Activated T-cell treated with anti-CD3 and anti-CD28 coated beads, Interleukin-2, amount 50 U/mL, for 4 hours (primary cell): ENCODE results near the gene PEA15. TPM values are rescaled to one million over a fixed set of nuclear protein-coding genes. Genes with fewer than 3 reads are reported as not detected.

Experiments used
- ATAC-seq, 2 donors: fragments of 200-7000 bp; cut with Tn5 transposase; one replicate each; pipeline ENCODE4 v1.10.0; 2021
- DNase-seq: peaks from one replicate; pipeline ENCODE4 v3.0.0-alpha.2; 2020
- H3K27me3 Mint-ChIP-seq: one replicate; pipeline ENCODE4 v1.8.0; 2021; ENCODE audit warnings: low read depth, mixed read lengths
- H3K36me3 Mint-ChIP-seq: one replicate; pipeline ENCODE4 v1.8.0; 2022; ENCODE audit warnings: mixed read lengths; ENCODE audit not compliant: insufficient read depth
- H3K4me1 Mint-ChIP-seq: one replicate; pipeline ENCODE4 v1.8.0; 2021; ENCODE audit warnings: low read depth, mixed read lengths
- H3K4me3 Mint-ChIP-seq: one replicate; pipeline ENCODE4 v1.8.0; 2021; ENCODE audit warnings: mild to moderate bottlenecking, moderate library complexity, mixed read lengths
- H3K9me3 Mint-ChIP-seq: one replicate; pipeline ENCODE4 v1.8.0; 2021; ENCODE audit warnings: mixed read lengths
- total RNA-seq, 3 donors: library from RNA; stranded (reverse); gene quantifications; one replicate each; pipeline ENCODE4 v1.2.1, GENCODE V29; 2021

Gene PEA15
- total RNA-seq, 3 donors from 2014 or later: 83.2 to 99.6 (median 83.7) TPM

- H3K4me3 Mint-ChIP-seq: no peak overlapping the region
- no peak for DNase-seq
- H3K27me3 Mint-ChIP-seq: no peaks in the 10 kb centered on the region
- H3K4me1 Mint-ChIP-seq: no peaks in the 10 kb centered on the region
- H3K36me3 Mint-ChIP-seq: peaks cover 46% of the 10 kb centered on the region
- no peaks in the 10 kb centered on the region for H3K9me3 Mint-ChIP-seq
- ATAC-seq: no peak
Measured at GRCh38 chr1:160227561-160227960, 22.4 kb downstream of the PEA15 start.

GRCh38 chr1:160228431-160228830 lies 23.2 kb downstream of the PEA15 start:
- DNase-seq: no peak
- H3K27me3 Mint-ChIP-seq: no peaks in the 10 kb centered on the region
- no peaks in the 10 kb centered on the region for H3K4me1 Mint-ChIP-seq
- ATAC-seq: no peak
- H3K36me3 Mint-ChIP-seq: peaks cover 38% of the 10 kb centered on the region
- no peak overlapping the region for H3K4me3 Mint-ChIP-seq
- no peaks in the 10 kb centered on the region for H3K9me3 Mint-ChIP-seq

- peaks cover 46% of the 10 kb centered on the region for H3K36me3 Mint-ChIP-seq
- H3K4me1 Mint-ChIP-seq: peaks cover 10% of the 10 kb centered on the region
- ATAC-seq (no peak), DNase-seq (no peak)
- H3K4me3 Mint-ChIP-seq: no peak overlapping the region
- H3K27me3 Mint-ChIP-seq: no peaks in the 10 kb centered on the region
- H3K9me3 Mint-ChIP-seq: no peaks in the 10 kb centered on the region
Measured at GRCh38 chr1:160232911-160233310, 27.7 kb downstream of the PEA15 start.

- DNase-seq: no peak
- Mint-ChIP-seq H3K4me1 (peaks cover 10% of the 10 kb centered on the region), H3K27me3 (no peaks in the 10 kb centered on the region), H3K36me3 (peaks cover 43% of the 10 kb centered on the region), H3K4me3 (no peak overlapping the region), H3K9me3 (no peaks in the 10 kb centered on the region)
- no peak for ATAC-seq
Measured at GRCh38 chr1:160236806-160237205, 31.6 kb downstream of the PEA15 start.

GRCh38 chr1:160237558-160237957 lies 32.4 kb downstream of the PEA15 start:
- H3K9me3 Mint-ChIP-seq: no peaks in the 10 kb centered on the region
- H3K27me3 Mint-ChIP-seq: no peaks in the 10 kb centered on the region
- H3K4me3 Mint-ChIP-seq: no peak overlapping the region
- H3K4me1 Mint-ChIP-seq: peaks cover 10% of the 10 kb centered on the region
- DNase-seq (no peak), ATAC-seq (no peak)
- H3K36me3 Mint-ChIP-seq: peaks cover 43% of the 10 kb centered on the region

GRCh38 chr1:160238408-160238807 lies 33.2 kb downstream of the PEA15 start:
- H3K36me3 Mint-ChIP-seq: peaks cover 43% of the 10 kb centered on the region
- H3K4me1 Mint-ChIP-seq: peaks cover 10% of the 10 kb centered on the region
- ATAC-seq: no peak
- H3K27me3 Mint-ChIP-seq: no peaks in the 10 kb centered on the region
- H3K4me3 Mint-ChIP-seq: no peak overlapping the region
- no peaks in the 10 kb centered on the region for H3K9me3 Mint-ChIP-seq
- no peak for DNase-seq

- Mint-ChIP-seq H3K9me3 (no peaks in the 10 kb centered on the region), H3K4me3 (no peak overlapping the region), H3K4me1 (peaks cover 2% of the 10 kb centered on the region), H3K27me3 (no peaks in the 10 kb centered on the region), H3K36me3 (peaks cover 39% of the 10 kb centered on the region)
- DNase-seq (no peak), ATAC-seq (no peak)
Measured at GRCh38 chr1:160239582-160240299, 34.6 kb downstream of the PEA15 start.

GRCh38 chr1:160243767-160244166 lies 38.6 kb downstream of the PEA15 start:
- H3K36me3 Mint-ChIP-seq: peaks cover 27% of the 10 kb centered on the region

GRCh38 chr1:160244209-160244608 lies 39.0 kb downstream of the PEA15 start:
- ATAC-seq (no peak), DNase-seq (no peak)
- H3K4me3 Mint-ChIP-seq: no peak overlapping the region
- peaks cover 6% of the 10 kb centered on the region for H3K4me1 Mint-ChIP-seq
- H3K36me3 Mint-ChIP-seq: peaks cover 24% of the 10 kb centered on the region
- no peaks in the 10 kb centered on the region for H3K27me3 Mint-ChIP-seq
- no peaks in the 10 kb centered on the region for H3K9me3 Mint-ChIP-seq

More at GRCh38 chr1:160243767-160244166, 38.6 kb downstream of the PEA15 start:
- H3K9me3 Mint-ChIP-seq: no peaks in the 10 kb centered on the region
- ATAC-seq (no peak), DNase-seq (no peak)
- no peak overlapping the region for H3K4me3 Mint-ChIP-seq
- no peaks in the 10 kb centered on the region for H3K27me3 Mint-ChIP-seq
- peaks cover 6% of the 10 kb centered on the region for H3K4me1 Mint-ChIP-seq

GRCh38 chr1:160245434-160245833 lies 40.2 kb downstream of the PEA15 start:
- Mint-ChIP-seq H3K9me3 (no peaks in the 10 kb centered on the region), H3K4me1 (peaks cover 6% of the 10 kb centered on the region), H3K36me3 (peaks cover 14% of the 10 kb centered on the region), H3K4me3 (no peak overlapping the region), H3K27me3 (no peaks in the 10 kb centered on the region)
- DNase-seq (no peak), ATAC-seq (no peak)

- H3K36me3 Mint-ChIP-seq: peaks cover 8% of the 10 kb centered on the region
- no peak overlapping the region for H3K4me3 Mint-ChIP-seq
- H3K9me3 Mint-ChIP-seq: no peaks in the 10 kb centered on the region
- DNase-seq (no peak), ATAC-seq (no peak)
- peaks cover 10% of the 10 kb centered on the region for H3K4me1 Mint-ChIP-seq
- no peaks in the 10 kb centered on the region for H3K27me3 Mint-ChIP-seq
Measured at GRCh38 chr1:160247053-160247452, 41.9 kb downstream of the PEA15 start.

GRCh38 chr1:160251011-160251410 lies 45.8 kb downstream of the PEA15 start:
- H3K27me3 Mint-ChIP-seq: no peaks in the 10 kb centered on the region
- DNase-seq (no peak), ATAC-seq (no peak)
- peaks cover 4% of the 10 kb centered on the region for H3K4me1 Mint-ChIP-seq
- peaks cover 6% of the 10 kb centered on the region for H3K36me3 Mint-ChIP-seq
- H3K9me3 Mint-ChIP-seq: no peaks in the 10 kb centered on the region
- no peak overlapping the region for H3K4me3 Mint-ChIP-seq

- Mint-ChIP-seq H3K9me3 (no peaks in the 10 kb centered on the region), H3K27me3 (no peaks in the 10 kb centered on the region), H3K4me3 (no peak overlapping the region), H3K36me3 (peaks cover 6% of the 10 kb centered on the region), H3K4me1 (peaks cover 12% of the 10 kb centered on the region)
- peak; percentile 52 for DNase-seq
- peak; percentile 91 to 92 for ATAC-seq
Measured at GRCh38 chr1:160251687-160252526, 46.7 kb downstream of the PEA15 start.

GRCh38 chr1:160255781-160256300 lies 50.7 kb downstream of the PEA15 start:
- peaks cover 44% of the 10 kb centered on the region for H3K4me1 Mint-ChIP-seq
- H3K36me3 Mint-ChIP-seq: peaks cover 20% of the 10 kb centered on the region
- ATAC-seq (no peak), DNase-seq (no peak)
- no peaks in the 10 kb centered on the region for H3K27me3 Mint-ChIP-seq
- H3K4me3 Mint-ChIP-seq: no peak overlapping the region
- no peaks in the 10 kb centered on the region for H3K9me3 Mint-ChIP-seq
